ENCODE data around the gene KDM3A. TPM values are rescaled to one million over a fixed set of nuclear protein-coding genes. Genes with fewer than 3 reads are reported as not detected.

KDM3A gene
- total and polyA plus RNA-seq, 10 of the 15 experiments (the other 5 are each of a cell fraction or from before 2014, with no cell fraction given): 3.8 to 102 (median 11.1) TPM

DNA sequence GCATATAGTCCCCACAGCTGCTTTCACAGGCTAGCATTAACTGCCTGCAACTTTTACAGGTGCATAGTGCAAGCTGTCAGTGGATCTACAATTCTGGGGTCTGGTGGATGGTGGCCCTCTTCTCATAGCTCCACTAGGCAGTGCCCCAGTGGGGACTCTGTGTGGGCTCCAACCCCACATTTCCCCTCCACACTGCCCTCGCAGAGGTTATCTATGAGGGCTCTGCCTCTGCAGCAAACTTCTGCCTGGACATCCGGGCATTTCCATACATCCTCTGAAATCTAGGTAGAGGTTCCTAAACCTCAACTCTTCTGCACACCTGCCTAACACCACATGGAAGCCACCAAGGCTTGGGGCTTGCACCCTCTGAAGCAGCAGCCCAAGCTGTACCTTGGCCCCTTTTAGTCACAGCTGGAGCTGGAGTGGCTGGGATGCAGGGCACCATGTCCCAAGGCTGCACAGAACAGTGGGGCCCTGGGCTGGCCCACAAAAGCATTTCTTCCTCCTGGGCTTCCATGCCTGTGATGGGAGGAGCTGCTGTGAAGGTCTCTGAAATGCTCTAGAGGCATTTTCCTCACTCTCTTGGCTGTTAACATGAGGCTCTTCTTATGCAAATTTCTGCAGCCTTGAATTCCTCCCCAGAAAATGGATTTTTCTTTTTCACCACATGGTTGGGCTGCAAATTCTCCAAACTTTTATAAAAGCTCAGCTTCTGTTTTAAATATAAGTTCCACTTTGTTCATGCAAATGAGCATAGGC is 59.3 kb downstream of the KDM3A start:
- Histone ChIP-seq H3K9ac (ENCODE audit: control insufficient read depth, insufficient read depth, low read length) (no peak overlapping the region), H3K4me3 (no peak overlapping the region), H3K79me2 (ENCODE audit: control insufficient read depth, insufficient read depth, low read length) (no peaks in the 10 kb centered on the region), H3K27ac (ENCODE audit: control insufficient read depth, insufficient read depth) (no peak overlapping the region), H3K4me1 (ENCODE audit: control insufficient read depth, insufficient read depth, low read length) (no peaks in the 10 kb centered on the region), H3K27me3 (replicated peaks in 1 of 2; ENCODE audit: control insufficient read depth in 2 of 2, insufficient read depth in 2 of 2, low read length in 1 of 2) (no peaks in the 10 kb centered on the region), H3K36me3 (ENCODE audit: control insufficient read depth in 2 of 2, insufficient read depth in 2 of 2, low read length in 1 of 2) (peaks cover 0 to 34% of the 10 kb centered on the region in 2 experiments; a peak in 3 of 4 replicates), H2AFZ (ENCODE audit: control insufficient read depth, low read depth, low read length) (no peak overlapping the region), H4K20me1 (ENCODE audit: control insufficient read depth, insufficient read depth) (0 out of 2 replicates have a peak, but pooled peaks cover 2% of the 10 kb centered on the region), H3K9me3 (replicated peaks; ENCODE audit: control insufficient read depth, insufficient read depth, low read length) (peaks cover 22% of the 10 kb centered on the region), H3K4me2 (ENCODE audit: control insufficient read depth, insufficient read depth) (no peak overlapping the region)
- ChIA-PET SMC1A (ENCODE audit: uncharacterized antibody, unreplicated experiment) (no interaction called here), RAD21 (ENCODE audit: unreplicated experiment) (no interaction called here), CTCF (no interaction called here), POLR2A (no interaction called here)
- BruUV-seq (replicated peaks): no TSS peak
- no peak for FAIRE-seq
- in situ Hi-C loops (cut with MboI): no loop called here
- TF ChIP-seq, protein P1, sequence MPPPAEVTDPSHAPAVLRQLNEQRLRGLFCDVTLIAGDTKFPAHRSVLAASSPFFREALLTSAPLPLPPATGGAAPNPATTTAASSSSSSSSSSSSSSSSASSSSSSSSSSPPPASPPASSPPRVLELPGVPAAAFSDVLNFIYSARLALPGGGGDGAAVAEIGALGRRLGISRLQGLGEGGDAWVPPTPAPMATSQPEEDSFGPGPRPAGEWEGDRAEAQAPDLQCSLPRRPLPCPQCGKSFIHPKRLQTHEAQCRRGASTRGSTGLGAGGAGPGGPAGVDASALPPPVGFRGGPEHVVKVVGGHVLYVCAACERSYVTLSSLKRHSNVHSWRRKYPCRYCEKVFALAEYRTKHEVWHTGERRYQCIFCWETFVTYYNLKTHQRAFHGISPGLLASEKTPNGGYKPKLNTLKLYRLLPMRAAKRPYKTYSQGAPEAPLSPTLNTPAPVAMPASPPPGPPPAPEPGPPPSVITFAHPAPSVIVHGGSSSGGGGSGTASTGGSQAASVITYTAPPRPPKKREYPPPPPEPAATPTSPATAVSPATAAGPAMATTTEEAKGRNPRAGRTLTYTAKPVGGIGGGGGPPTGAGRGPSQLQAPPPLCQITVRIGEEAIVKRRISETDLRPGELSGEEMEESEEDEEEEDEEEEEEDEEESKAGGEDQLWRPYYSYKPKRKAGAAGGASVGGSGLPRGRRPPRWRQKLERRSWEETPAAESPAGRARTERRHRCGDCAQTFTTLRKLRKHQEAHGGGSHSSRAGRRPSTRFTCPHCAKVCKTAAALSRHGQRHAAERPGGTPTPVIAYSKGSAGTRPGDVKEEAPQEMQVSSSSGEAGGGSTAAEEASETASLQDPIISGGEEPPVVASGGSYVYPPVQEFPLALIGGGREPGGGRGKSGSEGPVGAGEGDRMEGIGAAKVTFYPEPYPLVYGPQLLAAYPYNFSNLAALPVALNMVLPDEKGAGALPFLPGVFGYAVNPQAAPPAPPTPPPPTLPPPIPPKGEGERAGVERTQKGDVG (CRISPR knock-in tag; IDR thresholded peaks at IDR 0.05): no peak
- 0 out of 2 replicates have a peak, but pooled peaks have one; percentile 49 for TF ChIP-seq CBX5 (IDR thresholded peaks at IDR 0.05; ENCODE audit: low read depth)
- intact Hi-C loops (cut with micrococcal nuclease; ENCODE audit: unreplicated experiment): no loop called here
- 95% methylated on average over 2 of the region's 2 CpGs for WGBS (ENCODE audit: insufficient coverage, insufficient replicate concordance, low lambda C conversion rate, missing lambda C conversion rate)
- DNase-seq (ENCODE audit: low read depth, low spot score): no peak
- ATAC-seq: no peak

DNA sequence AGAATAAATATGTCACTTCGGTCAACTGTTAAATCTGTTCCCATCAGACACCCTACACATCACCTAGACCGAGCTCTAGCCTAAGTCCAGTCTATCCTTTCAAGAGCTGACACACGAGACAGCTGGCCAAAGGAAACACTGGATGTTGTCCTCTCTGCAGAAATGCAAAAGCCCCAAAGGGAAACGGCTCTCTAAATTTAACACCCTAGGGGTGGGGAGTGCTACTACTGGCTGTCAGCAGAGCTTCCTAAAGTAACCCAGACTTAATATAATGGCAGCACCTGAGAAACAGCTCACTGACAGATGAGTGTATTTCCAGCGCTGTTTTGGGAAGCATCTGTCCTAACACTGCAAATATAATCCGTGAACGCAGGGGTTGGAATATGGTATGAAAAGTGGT is 66.4 kb downstream of the KDM3A start:
- DNase-seq (ENCODE audit: low read depth, low spot score): no peak
- Histone ChIP-seq H3K9ac (ENCODE audit: control insufficient read depth, insufficient read depth, low read length) (no peak overlapping the region), H3K4me3 (no peak overlapping the region), H3K27ac (ENCODE audit: control insufficient read depth, insufficient read depth) (no peak overlapping the region), H2AFZ (ENCODE audit: control insufficient read depth, low read depth, low read length) (no peak overlapping the region), H4K20me1 (ENCODE audit: control insufficient read depth, insufficient read depth) (no peaks in the 10 kb centered on the region), H3K36me3 (ENCODE audit: control insufficient read depth in 2 of 2, insufficient read depth in 2 of 2, low read length in 1 of 2) (peaks cover 4 to 14% of the 10 kb centered on the region in 2 experiments), H3K4me2 (ENCODE audit: control insufficient read depth, insufficient read depth) (no peak overlapping the region), H3K79me2 (ENCODE audit: control insufficient read depth, insufficient read depth, low read length) (no peaks in the 10 kb centered on the region), H3K27me3 (replicated peaks in 1 of 2; ENCODE audit: control insufficient read depth in 2 of 2, insufficient read depth in 2 of 2, low read length in 1 of 2) (no peaks in the 10 kb centered on the region), H3K4me1 (ENCODE audit: control insufficient read depth, insufficient read depth, low read length) (no peaks in the 10 kb centered on the region), H3K9me3 (replicated peaks; ENCODE audit: control insufficient read depth, insufficient read depth, low read length) (no peaks in the 10 kb centered on the region)
- intact Hi-C loops (cut with micrococcal nuclease; ENCODE audit: unreplicated experiment) (no loop called here), in situ Hi-C loops (cut with MboI) (no loop called here)
- ChIA-PET RAD21 (ENCODE audit: unreplicated experiment) (no interaction called here), SMC1A (ENCODE audit: uncharacterized antibody, unreplicated experiment) (interaction anchor here (0.8 kb wide), 1 partner anchor 19 kb away, joined by 4 read pairs; no protein-coding TSS in a partner anchor), POLR2A (no interaction called here), CTCF (interaction anchor here (1.3 kb wide), 1 partner anchor 257 kb away, joined by 3 read pairs; no protein-coding TSS in a partner anchor)
- 84% methylated on average over 7 of the region's 7 CpGs for WGBS (ENCODE audit: insufficient coverage, insufficient replicate concordance, low lambda C conversion rate, missing lambda C conversion rate)
- no peak for FAIRE-seq
- no peak for ATAC-seq
- no TSS peak for BruUV-seq (replicated peaks)
- TF ChIP-seq, protein P2, sequence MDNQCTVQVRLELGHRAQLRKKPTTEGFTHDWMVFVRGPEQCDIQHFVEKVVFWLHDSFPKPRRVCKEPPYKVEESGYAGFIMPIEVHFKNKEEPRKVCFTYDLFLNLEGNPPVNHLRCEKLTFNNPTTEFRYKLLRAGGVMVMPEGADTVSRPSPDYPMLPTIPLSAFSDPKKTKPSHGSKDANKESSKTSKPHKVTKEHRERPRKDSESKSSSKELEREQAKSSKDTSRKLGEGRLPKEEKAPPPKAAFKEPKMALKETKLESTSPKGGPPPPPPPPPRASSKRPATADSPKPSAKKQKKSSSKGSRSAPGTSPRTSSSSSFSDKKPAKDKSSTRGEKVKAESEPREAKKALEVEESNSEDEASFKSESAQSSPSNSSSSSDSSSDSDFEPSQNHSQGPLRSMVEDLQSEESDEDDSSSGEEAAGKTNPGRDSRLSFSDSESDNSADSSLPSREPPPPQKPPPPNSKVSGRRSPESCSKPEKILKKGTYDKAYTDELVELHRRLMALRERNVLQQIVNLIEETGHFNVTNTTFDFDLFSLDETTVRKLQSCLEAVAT (IDR thresholded peaks at IDR 0.05): no peak
- TF ChIP-seq TCF7 (IDR thresholded peaks at IDR 0.05; ENCODE audit: borderline replicate concordance) (no peak), JUND (IDR thresholded peaks at IDR 0.05; ENCODE audit: low read depth, low read length) (no peak), DPF2 (IDR thresholded peaks at IDR 0.05) (no peak), TBL1XR1 (IDR thresholded peaks at IDR 0.05; ENCODE audit: low read depth, low read length) (no peak), CHD1 (IDR thresholded peaks at IDR 0.05; ENCODE audit: low read depth, low read length) (no peak), KLF5 (IDR thresholded peaks at IDR 0.05; ENCODE audit: partially characterized antibody) (no peak), MXI1 (IDR thresholded peaks at IDR 0.05; ENCODE audit: low read depth, low read length) (no peak), NBN (IDR thresholded peaks at IDR 0.05) (no peak), SMC3 (IDR thresholded peaks at IDR 0.05; ENCODE audit: borderline replicate concordance, low read length) (no peak), HDGF (IDR thresholded peaks at IDR 0.05) (no peak)
